Natural killer cell (primary cell): ENCODE data around the gene FOXN3. TPM values are rescaled to one million over a fixed set of nuclear protein-coding genes. Genes with fewer than 3 reads are reported as not detected.
A peak's percentile ranks its signal among the peaks of the same experiment; 100 is the strongest.

Experiments used
- ATAC-seq, 3 donors: fragments of 150-1000 bp in 2 of 3; fragments of 200-7000 bp in 1 of 3; cut with Tn5 transposase; 1 replicate in 1 of 3; 2 replicates in 2 of 3; pipeline ENCODE4 v1.10.0; 2021; ENCODE audit warnings: mild to moderate bottlenecking in 2 of 3, moderate library complexity in 2 of 3
- DNase-seq, 2 donors: peaks; one replicate each; pipeline versions ENCODE4 v3.0.0 to v3.0.0-alpha.2; 2013 to 2021; ENCODE audit warnings: mixed read lengths in 1 of 2
- H3K27ac ChIP-seq: one replicate; pipeline ENCODE4 v1.5.1; 2013; ENCODE audit warnings: mild to moderate bottlenecking, low read length
- H3K27me3 ChIP-seq: one replicate; pipeline ENCODE4 v1.6.1; 2013; ENCODE audit warnings: low read length; ENCODE audit not compliant: control insufficient read depth, insufficient read depth
- H3K36me3 ChIP-seq: one replicate; pipeline ENCODE4 v1.6.1; 2013; ENCODE audit warnings: low read length; ENCODE audit not compliant: control insufficient read depth, insufficient read depth
- H3K4me1 ChIP-seq: one replicate; pipeline ENCODE4 v1.6.1; 2013; ENCODE audit warnings: low read length; ENCODE audit not compliant: control insufficient read depth, insufficient read depth
- H3K4me3 ChIP-seq: one replicate; pipeline ENCODE4 v1.5.1; 2013; ENCODE audit warnings: low read length
- H3K9me3 ChIP-seq: one replicate; pipeline ENCODE4 v1.6.1; 2013; ENCODE audit warnings: low read length; ENCODE audit not compliant: control insufficient read depth, insufficient read depth
- H3K27ac Mint-ChIP-seq, 2 donors: one replicate each; pipeline ENCODE4 v1.8.0; 2022; ENCODE audit warnings: mild to moderate bottlenecking in 2 of 2, mixed read lengths in 2 of 2, moderate library complexity in 1 of 2
- H3K27me3 Mint-ChIP-seq, 2 donors: one replicate each; pipeline ENCODE4 v1.8.0; 2022; ENCODE audit warnings: low read depth in 2 of 2, mixed read lengths in 2 of 2
- H3K36me3 Mint-ChIP-seq: one replicate; pipeline ENCODE4 v1.8.0; 2022; ENCODE audit warnings: mixed read lengths
- H3K4me1 Mint-ChIP-seq, 2 donors: one replicate each; pipeline ENCODE4 v1.8.0; 2022; ENCODE audit warnings: mixed read lengths in 2 of 2
- H3K4me3 Mint-ChIP-seq: one replicate; pipeline ENCODE4 v1.8.0; 2022; ENCODE audit warnings: mild to moderate bottlenecking, moderate library complexity, mixed read lengths
- H3K9me3 Mint-ChIP-seq, 2 donors: one replicate each; pipeline ENCODE4 v1.8.0; 2022; ENCODE audit warnings: mixed read lengths in 2 of 2
- CTCF ChIP-seq: fragments of 200-600 bp; IDR thresholded peaks from one replicate; pipeline ENCODE4 v1.8.0; 2022; ENCODE audit warnings: antibody characterized with exemption
- WGBS: methylation state at CpG from one replicate; pipeline ENCODE4 v1.1.7; 2013; ENCODE audit warnings: missing lambda C conversion rate; ENCODE audit not compliant: insufficient coverage; 5-methylcytosine and 5-hydroxymethylcytosine counted together
- intact Hi-C: fragments of 100-400 bp; cut with micrococcal nuclease; formaldehyde crosslinking; loops from one replicate; pipeline ENCODE4 v1.14.2; 2022
- total RNA-seq, 4 donors: library from RNA; stranded (reverse); fragments of 120-200 nt in 1 of 4; gene quantifications; one replicate each; pipeline versions ENCODE4 v1.2.3 to v1.2.4, GENCODE V29; 2013 to 2022

FOXN3 gene
- total RNA-seq, 3 donors from 2014 or later (not counting 1 experiment from before 2014, with no cell fraction given), result 209 to 216 (median 209) TPM

GRCh38 chr14:89430391-89431236 lies 13.6 kb upstream of the FOXN3 start:
- Histone ChIP-seq H3K27ac (peak overlapping the region; percentile 85), H3K9me3 (no peaks in the 10 kb centered on the region), H3K27me3 (no peaks in the 10 kb centered on the region), H3K4me1 (peaks cover 75% of the 10 kb centered on the region), H3K4me3 (peak overlapping the region; percentile 46), H3K36me3 (no peaks in the 10 kb centered on the region)
- Mint-ChIP-seq H3K4me1 (peaks cover 53 to 69% of the 10 kb centered on the region in 2 donors), H3K27me3 (no peaks in the 10 kb centered on the region), H3K36me3 (no peaks in the 10 kb centered on the region), H3K27ac (peak overlapping the region; percentile 96 to 98), H3K4me3 (peak overlapping the region; percentile 97), H3K9me3 (no peaks in the 10 kb centered on the region)
- 0% methylated on average over 5 of the region's 9 CpGs for WGBS
- intact Hi-C loops, result loop anchor here (2.0 kb wide), 2 partner anchors 36 to 188 kb away; no protein-coding TSS in a partner anchor
- no peak for TF ChIP-seq CTCF
- DNase-seq (peak in 1 of 2 donors; percentile 77), ATAC-seq (peak; percentile 63 to 72 (median 69))

GRCh38 chr14:89429199-89430181 lies 12.5 kb upstream of the FOXN3 start:
- H3K4me1 ChIP-seq, result peaks cover 77% of the 10 kb centered on the region
- no peaks in the 10 kb centered on the region for H3K27me3 Mint-ChIP-seq
- H3K27ac ChIP-seq, result peak overlapping the region; percentile 85
- peaks cover 45 to 59% of the 10 kb centered on the region in 2 donors for H3K4me1 Mint-ChIP-seq
- no peaks in the 10 kb centered on the region for H3K27me3 ChIP-seq
- peak; percentile 27 to 41 (median 38) for ATAC-seq
- H3K9me3 ChIP-seq, result no peaks in the 10 kb centered on the region
- no peaks in the 10 kb centered on the region for H3K9me3 Mint-ChIP-seq
- H3K27ac Mint-ChIP-seq, result peak overlapping the region; percentile 96 to 98
- H3K4me3 Mint-ChIP-seq, result peak overlapping the region; percentile 97
- intact Hi-C loops, result loop anchor here (1.0 to 2.0 kb wide), 3 partner anchors 11 to 189 kb away; no protein-coding TSS in a partner anchor
- H3K36me3 ChIP-seq, result no peaks in the 10 kb centered on the region
- H3K4me3 ChIP-seq, result peak overlapping the region; percentile 46
- no peaks in the 10 kb centered on the region for H3K36me3 Mint-ChIP-seq
- DNase-seq, result peak in 1 of 2 donors; percentile 40
- 27% methylated on average over 14 of the region's 14 CpGs for WGBS
- TF ChIP-seq CTCF, result no peak

- H3K9me3 Mint-ChIP-seq, result no peaks in the 10 kb centered on the region
Measured at GRCh38 chr14:89428546-89429198, 11.6 kb upstream of the FOXN3 start.

More at GRCh38 chr14:89428546-89429198, 11.6 kb upstream of the FOXN3 start:
- no peaks in the 10 kb centered on the region for H3K9me3 ChIP-seq
- peaks cover 75% of the 10 kb centered on the region for H3K4me1 ChIP-seq
- peak overlapping the region; percentile 97 for H3K4me3 Mint-ChIP-seq
- ATAC-seq (no peak), DNase-seq (no peak)
- peak overlapping the region; percentile 85 for H3K27ac ChIP-seq
- H3K36me3 Mint-ChIP-seq, result no peaks in the 10 kb centered on the region
- no peak overlapping the region for H3K4me3 ChIP-seq
- no peaks in the 10 kb centered on the region for H3K27me3 Mint-ChIP-seq
- H3K27me3 ChIP-seq, result no peaks in the 10 kb centered on the region
- no peak for TF ChIP-seq CTCF
- H3K4me1 Mint-ChIP-seq, result peaks cover 51 to 64% of the 10 kb centered on the region in 2 donors
- H3K27ac Mint-ChIP-seq, result peak overlapping the region; percentile 96 to 98
- intact Hi-C loops, result loop anchor here (1.0 kb wide), 1 partner anchor 10 kb away; no protein-coding TSS in a partner anchor
- no peaks in the 10 kb centered on the region for H3K36me3 ChIP-seq
- WGBS, result 91% methylated on average over 17 of the region's 17 CpGs
